IPS DF 6.9 (cell line): ENCODE measurements around the gene BCL2A1.
"Not testable (repeated sequence)": the region's sequence is repeated elsewhere in the genome, so short reads cannot be mapped to it uniquely, and the experiment has no call there.

Experiments used
- DNase-seq: peaks from one replicate; pipeline ENCODE4 v3.0.0-alpha.2; 2013; ENCODE audit warnings: low read depth, low spot score
- H3K27ac ChIP-seq: one replicate; pipeline ENCODE4 v1.5.1; 2013; ENCODE audit warnings: low read length, control low read depth
- H3K27me3 ChIP-seq: 2 replicates; pipeline ENCODE4 v1.6.1; 2013; ENCODE audit warnings: mild to moderate bottlenecking, low read length; ENCODE audit not compliant: control insufficient read depth, insufficient read depth
- H3K36me3 ChIP-seq: 2 replicates; pipeline ENCODE4 v1.6.1; 2013; ENCODE audit warnings: low read length; ENCODE audit not compliant: control insufficient read depth, insufficient read depth
- H3K4me1 ChIP-seq: 2 replicates; pipeline ENCODE4 v1.6.1; 2013; ENCODE audit warnings: low read length; ENCODE audit not compliant: control insufficient read depth, insufficient read depth
- H3K4me3 ChIP-seq: 2 replicates; pipeline ENCODE4 v1.5.1; 2013; ENCODE audit warnings: mild to moderate bottlenecking, low read length
- H3K9me3 ChIP-seq: 2 replicates; pipeline ENCODE4 v1.6.1; 2013; ENCODE audit warnings: low read length, inconsistent platforms; ENCODE audit not compliant: control insufficient read depth, insufficient read depth
- WGBS: extraction: QIAGEN DNeasy Blood & Tissue Kit; methylation state at CpG from one replicate; pipeline ENCODE4 v1.1.7; 2013; ENCODE audit warnings: mixed read lengths, missing lambda C conversion rate; ENCODE audit not compliant: insufficient read length, insufficient coverage; 5-methylcytosine and 5-hydroxymethylcytosine counted together

Gene BCL2A1

DNA sequence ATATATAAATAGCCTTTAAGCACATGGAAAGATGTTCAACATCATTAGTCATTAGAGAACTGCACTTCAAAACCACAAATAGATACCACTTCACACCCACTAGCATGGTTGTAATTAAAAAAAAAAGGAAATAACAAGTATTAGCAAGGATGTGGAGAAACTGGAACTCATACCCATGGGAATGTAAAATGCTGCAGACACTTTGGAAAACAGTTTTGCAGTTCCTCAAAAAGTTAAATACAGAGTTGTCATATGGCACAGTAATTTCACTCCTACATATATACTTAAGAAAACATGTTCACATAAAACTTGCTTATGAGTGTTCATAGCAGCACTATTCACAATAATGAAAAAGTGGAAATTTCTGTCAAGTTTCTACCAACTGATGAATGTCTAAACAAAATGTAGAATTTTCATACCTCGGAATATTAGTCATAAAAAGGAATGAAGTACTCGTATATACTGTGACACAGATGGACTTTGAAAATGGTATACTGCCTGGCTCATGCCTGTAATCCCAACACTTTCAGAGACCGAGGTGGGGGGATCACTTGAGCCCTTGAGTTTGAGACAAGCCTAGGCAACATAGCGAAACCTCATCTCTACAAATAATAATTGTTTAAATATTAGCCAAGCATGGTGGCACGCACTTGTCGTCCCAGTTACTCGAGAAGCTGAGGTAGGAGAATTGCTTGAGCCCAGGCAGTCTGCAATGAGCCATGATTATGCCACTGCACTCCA lies 28.1 kb downstream of the BCL2A1 start:
- no peaks in the 10 kb centered on the region for H3K27me3 ChIP-seq
- H3K9me3 ChIP-seq, result no peaks in the 10 kb centered on the region
- no peaks in the 10 kb centered on the region for H3K4me1 ChIP-seq
- no peaks in the 10 kb centered on the region for H3K36me3 ChIP-seq
- DNase-seq, result no peak
- no CpG with 5 or more reads among the region's 7 CpGs for WGBS
- H3K4me3 ChIP-seq, result no peak overlapping the region
- H3K27ac ChIP-seq, result no peak overlapping the region

DNA sequence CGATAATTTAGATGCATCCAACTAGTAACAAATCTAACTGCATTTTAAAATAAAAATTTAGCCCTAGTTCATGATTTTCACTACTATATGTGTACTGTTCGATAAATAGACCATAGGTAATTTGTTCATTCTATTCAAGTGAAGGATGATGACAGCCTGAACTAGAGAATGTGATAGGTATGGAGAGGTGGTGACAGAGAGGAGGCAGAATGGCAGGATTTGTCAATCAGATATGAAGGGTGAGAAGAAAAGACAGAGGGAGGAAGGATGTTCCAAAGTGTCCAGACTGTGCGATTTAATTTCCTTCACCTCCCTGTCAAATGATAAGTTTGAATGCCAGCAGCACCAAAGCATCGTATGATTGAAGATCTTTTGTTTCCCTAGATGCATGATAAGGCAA lies 31.6 kb downstream of the BCL2A1 start:
- DNase-seq, result no peak
- WGBS, result no CpG with 5 or more reads among the region's 4 CpGs
- Histone ChIP-seq H3K4me1 (no peaks in the 10 kb centered on the region), H3K36me3 (no peaks in the 10 kb centered on the region), H3K27me3 (no peaks in the 10 kb centered on the region), H3K27ac (no peak overlapping the region), H3K4me3 (no peak overlapping the region), H3K9me3 (no peaks in the 10 kb centered on the region)

DNA sequence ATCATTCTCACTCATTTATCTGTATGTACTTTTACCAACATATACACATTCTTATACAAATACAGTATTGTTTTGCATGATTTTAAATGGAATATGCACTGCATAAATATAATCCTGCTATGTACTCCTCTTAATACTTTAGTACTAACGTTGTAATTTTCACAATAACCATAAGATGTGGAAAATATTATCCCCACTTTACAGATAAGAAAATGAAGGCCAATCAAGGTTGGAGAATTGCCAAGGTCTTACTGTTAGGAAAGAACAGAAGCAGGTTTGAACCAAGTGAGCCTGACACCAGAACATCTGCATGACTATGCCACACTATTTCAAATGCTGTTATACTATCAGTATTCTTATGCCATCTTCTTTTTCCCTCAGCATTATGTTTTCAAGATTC lies 32.9 kb downstream of the BCL2A1 start:
- Histone ChIP-seq H3K36me3 (no peaks in the 10 kb centered on the region), H3K4me3 (no peak overlapping the region), H3K27ac (no peak overlapping the region), H3K4me1 (no peaks in the 10 kb centered on the region), H3K9me3 (no peaks in the 10 kb centered on the region), H3K27me3 (no peaks in the 10 kb centered on the region)
- no CpG with 5 or more reads among the region's 1 CpG for WGBS
- DNase-seq, result no peak

DNA sequence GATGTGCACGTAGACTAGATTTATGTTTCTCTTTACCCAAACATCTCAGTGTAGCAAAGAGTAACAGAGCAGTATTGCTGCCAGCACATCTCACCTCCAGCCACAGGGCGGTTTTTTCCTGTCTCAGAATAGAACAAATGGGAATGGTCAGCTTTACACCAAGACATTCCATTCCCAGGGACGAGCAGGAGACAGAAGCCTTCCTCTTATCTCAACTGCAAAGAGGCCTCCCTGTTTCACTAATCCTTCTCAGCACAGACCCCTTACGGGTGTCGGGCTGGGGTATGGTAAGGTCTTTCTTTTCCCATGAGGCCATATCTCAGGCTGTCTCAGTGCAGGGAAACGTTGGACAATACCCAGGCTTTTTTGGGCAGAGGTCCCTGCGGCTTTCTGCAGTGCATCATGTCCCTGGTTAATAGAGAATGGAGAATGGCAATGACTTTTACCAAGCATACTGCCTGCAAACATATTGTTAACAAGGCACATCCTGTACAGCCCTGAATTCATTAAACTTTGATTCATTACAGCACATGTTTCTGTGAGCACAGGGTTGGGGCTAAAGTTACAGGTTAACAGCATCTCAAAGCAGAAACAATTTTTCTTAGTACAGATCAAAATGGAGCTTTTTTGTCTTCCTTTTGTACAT lies 35.3 kb downstream of the BCL2A1 start:
- H3K4me1 ChIP-seq, H3K27ac ChIP-seq, DNase-seq, H3K4me3 ChIP-seq, H3K36me3 ChIP-seq, H3K9me3 ChIP-seq, H3K27me3 ChIP-seq: not testable (repeated sequence)
- WGBS, result no CpG with 5 or more reads among the region's 7 CpGs

- Histone ChIP-seq H3K27me3 (no peaks in the 10 kb centered on the region), H3K36me3 (no peaks in the 10 kb centered on the region), H3K4me1 (no peaks in the 10 kb centered on the region), H3K27ac (no peak overlapping the region), H3K4me3 (no peak overlapping the region), H3K9me3 (no peaks in the 10 kb centered on the region)
- no CpG with 5 or more reads among the region's 3 CpGs for whole genome bisulfite sequencing
- no peak for DNase-seq
These were observed 37.8 kb downstream of the BCL2A1 start for GRCh38 chr15:79933231-79933630.

GRCh38 chr15:79932447-79932846 lies 38.5 kb downstream of the BCL2A1 start:
- Histone ChIP-seq H3K27me3 (no peaks in the 10 kb centered on the region), H3K27ac (no peak overlapping the region), H3K36me3 (no peaks in the 10 kb centered on the region), H3K4me3 (no peak overlapping the region), H3K9me3 (no peaks in the 10 kb centered on the region), H3K4me1 (no peaks in the 10 kb centered on the region)
- no peak for DNase-seq
- WGBS, result no CpG with 5 or more reads among the region's 5 CpGs

GRCh38 chr15:79930516-79930915 lies 40.5 kb downstream of the BCL2A1 start:
- no peaks in the 10 kb centered on the region for H3K4me1 ChIP-seq
- no peaks in the 10 kb centered on the region for H3K36me3 ChIP-seq
- no peaks in the 10 kb centered on the region for H3K27me3 ChIP-seq
- H3K27ac ChIP-seq, result no peak overlapping the region
- no peaks in the 10 kb centered on the region for H3K9me3 ChIP-seq
- no CpG with 5 or more reads among the region's 5 CpGs for WGBS
- no peak for DNase-seq
- H3K4me3 ChIP-seq, result no peak overlapping the region

GRCh38 chr15:79929412-79929811 lies 41.6 kb downstream of the BCL2A1 start:
- Histone ChIP-seq H3K36me3 (no peaks in the 10 kb centered on the region), H3K4me3 (no peak overlapping the region), H3K4me1 (no peaks in the 10 kb centered on the region), H3K27me3 (no peaks in the 10 kb centered on the region), H3K27ac (no peak overlapping the region), H3K9me3 (no peaks in the 10 kb centered on the region)
- no peak for DNase-seq
- no CpG with 5 or more reads among the region's 2 CpGs for WGBS

- H3K4me3 ChIP-seq, H3K9me3 ChIP-seq, H3K36me3 ChIP-seq, H3K27me3 ChIP-seq, H3K4me1 ChIP-seq, DNase-seq, H3K27ac ChIP-seq: not testable (repeated sequence)
- WGBS, result no CpG with 5 or more reads among the region's 36 CpGs
These were observed 44.9 kb downstream of the BCL2A1 start for GRCh38 chr15:79926116-79926515.

GRCh38 chr15:79924379-79924778 lies 46.6 kb downstream of the BCL2A1 start:
- H3K9me3 ChIP-seq, result peaks cover 2% of the 10 kb centered on the region; the same call in 1 of the 2 replicates
- no peaks in the 10 kb centered on the region for H3K27me3 ChIP-seq
- H3K36me3 ChIP-seq, result peaks cover under 1% of the 10 kb centered on the region; the same call in 1 of the 2 replicates
- H3K4me3 ChIP-seq, result no peak overlapping the region; the same call in 1 of the 2 replicates
- no CpG with 5 or more reads among the region's 24 CpGs for WGBS
- H3K27ac ChIP-seq, result no peak overlapping the region
- DNase-seq, result no peak
- H3K4me1 ChIP-seq, result no peaks in the 10 kb centered on the region
